ENCODE measurements around the gene FAM13C. TPM values are rescaled to one million over a fixed set of nuclear protein-coding genes. Genes with fewer than 3 reads are reported as not detected.

Gene FAM13C
- total and polyA plus RNA-seq, 2 of the 13 experiments (the other 11 are each of a cell fraction or from before 2014, with no cell fraction given) = 0.07 to 0.26 TPM

DNA sequence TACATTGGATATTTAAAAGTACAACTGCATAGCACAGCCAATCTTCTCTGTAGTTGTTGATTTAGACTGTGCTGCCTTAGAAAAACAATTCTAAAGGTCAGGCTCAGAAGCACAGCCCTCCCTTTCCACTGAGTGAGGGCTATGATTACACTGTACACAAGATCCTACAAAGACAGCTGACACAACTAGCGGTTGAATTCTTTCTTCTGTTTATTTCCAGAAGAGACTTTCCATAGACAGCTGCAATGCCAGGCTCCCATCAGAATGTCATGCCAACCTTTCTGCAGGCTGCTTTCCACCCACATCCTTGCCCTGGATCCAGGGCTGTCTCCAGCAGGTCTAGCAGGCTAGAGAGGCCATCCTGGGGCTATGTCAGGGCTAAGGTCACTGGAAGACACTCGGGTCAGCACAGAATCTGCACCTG, 39.3 kb downstream of the FAM13C start (continued):
- no peak for TF ChIP-seq CC2D1A (CRISPR knock-in tag; IDR thresholded peaks at IDR 0.05)
- TF ChIP-seq, protein P1, sequence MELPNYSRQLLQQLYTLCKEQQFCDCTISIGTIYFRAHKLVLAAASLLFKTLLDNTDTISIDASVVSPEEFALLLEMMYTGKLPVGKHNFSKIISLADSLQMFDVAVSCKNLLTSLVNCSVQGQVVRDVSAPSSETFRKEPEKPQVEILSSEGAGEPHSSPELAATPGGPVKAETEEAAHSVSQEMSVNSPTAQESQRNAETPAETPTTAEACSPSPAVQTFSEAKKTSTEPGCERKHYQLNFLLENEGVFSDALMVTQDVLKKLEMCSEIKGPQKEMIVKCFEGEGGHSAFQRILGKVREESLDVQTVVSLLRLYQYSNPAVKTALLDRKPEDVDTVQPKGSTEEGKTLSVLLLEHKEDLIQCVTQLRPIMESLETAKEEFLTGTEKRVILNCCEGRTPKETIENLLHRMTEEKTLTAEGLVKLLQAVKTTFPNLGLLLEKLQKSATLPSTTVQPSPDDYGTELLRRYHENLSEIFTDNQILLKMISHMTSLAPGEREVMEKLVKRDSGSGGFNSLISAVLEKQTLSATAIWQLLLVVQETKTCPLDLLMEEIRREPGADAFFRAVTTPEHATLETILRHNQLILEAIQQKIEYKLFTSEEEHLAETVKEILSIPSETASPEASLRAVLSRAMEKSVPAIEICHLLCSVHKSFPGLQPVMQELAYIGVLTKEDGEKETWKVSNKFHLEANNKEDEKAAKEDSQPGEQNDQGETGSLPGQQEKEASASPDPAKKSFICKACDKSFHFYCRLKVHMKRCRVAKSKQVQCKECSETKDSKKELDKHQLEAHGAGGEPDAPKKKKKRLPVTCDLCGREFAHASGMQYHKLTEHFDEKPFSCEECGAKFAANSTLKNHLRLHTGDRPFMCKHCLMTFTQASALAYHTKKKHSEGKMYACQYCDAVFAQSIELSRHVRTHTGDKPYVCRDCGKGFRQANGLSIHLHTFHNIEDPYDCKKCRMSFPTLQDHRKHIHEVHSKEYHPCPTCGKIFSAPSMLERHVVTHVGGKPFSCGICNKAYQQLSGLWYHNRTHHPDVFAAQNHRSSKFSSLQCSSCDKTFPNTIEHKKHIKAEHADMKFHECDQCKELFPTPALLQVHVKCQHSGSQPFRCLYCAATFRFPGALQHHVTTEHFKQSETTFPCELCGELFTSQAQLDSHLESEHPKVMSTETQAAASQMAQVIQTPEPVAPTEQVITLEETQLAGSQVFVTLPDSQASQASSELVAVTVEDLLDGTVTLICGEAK (IDR thresholded peaks at IDR 0.05) = no peak
- TF ChIP-seq, protein P1 (CRISPR knock-in tag; IDR thresholded peaks at IDR 0.05) = no peak
- TF ChIP-seq PRMT3 (CRISPR knock-in tag; IDR thresholded peaks at IDR 0.05; ENCODE audit: borderline replicate concordance, low read depth) = no peak
- TF ChIP-seq ZNF644 (CRISPR knock-in tag; IDR thresholded peaks at IDR 0.05; ENCODE audit: low read depth) = no peak
- TF ChIP-seq ZNF605 (CRISPR knock-in tag; IDR thresholded peaks at IDR 0.05) = no peak
- peak; percentile 69; the same call in 1 of the 2 replicates for TF ChIP-seq RXRB (CRISPR knock-in tag; IDR thresholded peaks at IDR 0.05; ENCODE audit: borderline replicate concordance)
- no peak for TF ChIP-seq LCORL (IDR thresholded peaks at IDR 0.05)
- TF ChIP-seq LCORL (CRISPR knock-in tag; IDR thresholded peaks at IDR 0.05) = peak; percentile 17; the same call in 1 of the 2 replicates
- TF ChIP-seq REXO4 (CRISPR knock-in tag; IDR thresholded peaks at IDR 0.05; ENCODE audit: borderline replicate concordance) = no peak
- TF ChIP-seq ZBTB7A (CRISPR knock-in tag; IDR thresholded peaks at IDR 0.05) = no peak
- TF ChIP-seq, protein P2, sequence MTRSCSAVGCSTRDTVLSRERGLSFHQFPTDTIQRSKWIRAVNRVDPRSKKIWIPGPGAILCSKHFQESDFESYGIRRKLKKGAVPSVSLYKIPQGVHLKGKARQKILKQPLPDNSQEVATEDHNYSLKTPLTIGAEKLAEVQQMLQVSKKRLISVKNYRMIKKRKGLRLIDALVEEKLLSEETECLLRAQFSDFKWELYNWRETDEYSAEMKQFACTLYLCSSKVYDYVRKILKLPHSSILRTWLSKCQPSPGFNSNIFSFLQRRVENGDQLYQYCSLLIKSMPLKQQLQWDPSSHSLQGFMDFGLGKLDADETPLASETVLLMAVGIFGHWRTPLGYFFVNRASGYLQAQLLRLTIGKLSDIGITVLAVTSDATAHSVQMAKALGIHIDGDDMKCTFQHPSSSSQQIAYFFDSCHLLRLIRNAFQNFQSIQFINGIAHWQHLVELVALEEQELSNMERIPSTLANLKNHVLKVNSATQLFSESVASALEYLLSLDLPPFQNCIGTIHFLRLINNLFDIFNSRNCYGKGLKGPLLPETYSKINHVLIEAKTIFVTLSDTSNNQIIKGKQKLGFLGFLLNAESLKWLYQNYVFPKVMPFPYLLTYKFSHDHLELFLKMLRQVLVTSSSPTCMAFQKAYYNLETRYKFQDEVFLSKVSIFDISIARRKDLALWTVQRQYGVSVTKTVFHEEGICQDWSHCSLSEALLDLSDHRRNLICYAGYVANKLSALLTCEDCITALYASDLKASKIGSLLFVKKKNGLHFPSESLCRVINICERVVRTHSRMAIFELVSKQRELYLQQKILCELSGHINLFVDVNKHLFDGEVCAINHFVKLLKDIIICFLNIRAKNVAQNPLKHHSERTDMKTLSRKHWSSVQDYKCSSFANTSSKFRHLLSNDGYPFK (CRISPR knock-in tag; IDR thresholded peaks at IDR 0.05; ENCODE audit: borderline replicate concordance) = no peak
- no peak for TF ChIP-seq ZNF224 (CRISPR knock-in tag; IDR thresholded peaks at IDR 0.05)
- TF ChIP-seq ATF6 (CRISPR knock-in tag; conservative IDR thresholded peaks at IDR 0.05) = no peak
- no peak for TF ChIP-seq EZH2 (conservative IDR thresholded peaks at IDR 0.05; ENCODE audit: low read depth, low read length)
- no peak for TF ChIP-seq HES4 (CRISPR knock-in tag; IDR thresholded peaks at IDR 0.05; ENCODE audit: borderline replicate concordance)
- TF ChIP-seq NR2F6 (IDR thresholded peaks at IDR 0.05) = peak; percentile 82
- peak; percentile 50; the same call in 1 of the 2 replicates for TF ChIP-seq NR2F6 (CRISPR knock-in tag; IDR thresholded peaks at IDR 0.05)
- no peak for TF ChIP-seq ZNF569 (CRISPR knock-in tag; IDR thresholded peaks at IDR 0.05; ENCODE audit: borderline replicate concordance)

Measured in HepG2 (cell line).